NCI-H2029 (cell line): ENCODE results near the gene COL10A1.

Experiments
- DNase-seq: peaks from one replicate; lab custom pipeline; 2025; lab: John Stamatoyannopoulos, UW

COL10A1 gene

DNA sequence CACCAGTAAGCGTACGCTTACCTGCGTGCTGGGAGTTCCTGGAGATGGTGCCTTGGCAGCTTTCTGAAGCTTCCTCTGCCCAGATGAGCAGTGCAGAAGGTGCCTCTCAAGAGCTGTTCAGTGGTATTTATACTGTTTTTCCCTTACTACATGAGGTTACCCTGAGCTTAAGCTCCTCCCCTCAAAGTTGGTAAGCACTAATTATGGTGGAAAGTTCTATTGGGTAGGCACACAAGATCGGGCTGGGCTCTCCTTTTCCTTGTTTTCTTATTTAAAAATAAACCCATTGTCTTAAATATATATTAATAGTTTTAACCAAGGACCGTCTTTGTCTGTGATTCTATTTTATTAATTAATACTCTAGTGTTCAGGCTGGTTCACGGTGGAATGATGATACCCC, at the start of gene COL10A1:
Gene COL10A1 (minus strand): TSS at position 101 of the 400 bp plus-strand sequence. CDS start 640 bp downstream, outside the sequence.
- no peak for DNase-seq

DNA sequence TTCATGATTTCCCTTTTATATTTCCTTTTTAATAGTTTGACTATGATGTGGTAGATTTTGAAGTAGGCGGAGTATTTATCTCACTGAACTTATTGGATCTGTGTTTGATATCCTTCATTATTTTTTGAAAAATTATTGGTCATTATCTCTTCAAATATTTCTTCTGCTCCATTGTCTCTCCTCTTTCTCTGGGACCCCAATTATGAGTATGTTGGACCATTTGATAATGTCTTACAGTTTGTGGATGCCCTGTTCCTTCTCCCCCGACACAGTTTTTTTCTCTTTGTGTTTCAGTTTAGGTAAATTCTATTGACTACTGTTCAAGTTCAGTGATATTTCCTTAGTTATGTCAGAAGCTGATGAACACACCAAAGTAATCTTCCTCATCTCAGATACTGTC, 49.4 kb upstream of the COL10A1 start:
- DNase-seq: no peak

DNA sequence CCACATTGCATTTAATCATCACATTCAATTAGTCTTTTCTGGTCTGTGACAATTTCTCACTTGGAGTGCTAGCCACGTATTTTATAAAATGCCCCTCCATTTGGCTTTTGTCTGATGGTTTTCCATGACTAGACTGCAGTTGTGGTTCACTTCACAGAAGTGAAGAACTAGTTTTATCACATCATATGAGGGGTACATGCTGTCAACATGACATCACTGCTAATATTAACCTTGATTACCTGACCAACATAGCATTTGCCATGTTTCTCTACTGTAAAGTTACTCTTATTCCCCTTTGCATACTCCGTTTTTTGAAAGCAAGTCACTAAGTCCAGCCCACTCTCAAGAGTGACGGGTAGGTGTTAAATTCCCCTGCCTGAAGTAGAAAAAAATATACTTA, 48.0 kb upstream of the COL10A1 start:
- DNase-seq: no peak

DNA sequence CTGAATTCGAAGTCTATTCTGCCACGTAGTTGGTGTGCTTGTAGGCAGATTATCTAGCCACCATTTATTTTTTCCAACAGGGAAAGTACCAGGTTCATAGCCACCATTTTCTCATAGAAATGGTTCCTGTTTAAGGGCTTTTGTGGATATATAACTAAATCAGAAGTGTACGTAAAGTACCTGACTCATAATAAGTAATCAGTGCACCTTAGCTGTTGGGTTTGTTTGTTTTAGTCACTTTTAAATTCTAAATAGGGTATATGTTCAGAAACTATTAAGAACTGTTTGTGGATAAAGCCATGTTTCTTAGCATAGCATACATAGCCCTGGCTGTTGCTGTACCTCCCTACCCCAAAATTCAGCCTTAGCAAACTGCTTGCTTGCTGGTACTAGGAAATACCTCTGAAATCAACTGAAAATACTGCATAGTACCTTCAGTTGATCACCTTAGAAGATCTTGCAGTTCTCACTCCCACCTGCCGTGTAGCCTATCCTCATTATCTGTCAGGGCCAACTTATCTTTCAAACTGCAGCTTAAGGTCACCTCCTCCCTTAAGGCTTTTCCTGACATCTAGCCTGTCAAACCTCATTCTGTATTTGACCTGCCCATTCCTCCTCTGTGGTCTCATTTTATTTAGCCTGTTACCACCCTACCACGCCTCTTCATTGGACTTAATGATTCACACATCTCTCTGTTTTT, 44.6 kb upstream of the COL10A1 start:
- no peak for DNase-seq

DNA sequence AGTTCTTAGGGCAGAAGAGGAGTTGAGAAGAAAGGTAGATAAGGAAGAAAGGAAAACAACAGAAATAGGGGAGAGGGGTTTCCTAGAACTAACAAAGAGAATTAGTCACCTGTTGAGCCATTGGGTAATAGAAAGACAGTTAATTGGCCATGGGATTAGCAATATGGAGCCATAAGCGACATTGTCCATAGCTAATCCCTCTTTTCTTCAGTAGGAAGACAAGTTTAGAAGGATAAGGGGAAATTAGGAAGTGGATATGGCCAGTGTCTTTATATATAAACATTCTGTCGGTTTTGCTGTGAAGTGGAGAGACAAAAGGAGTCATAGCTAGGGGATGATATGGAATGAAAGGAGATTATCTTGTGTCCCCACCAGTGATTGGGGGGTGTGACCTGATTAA, 43.9 kb upstream of the COL10A1 start:
- DNase-seq: no peak

DNA sequence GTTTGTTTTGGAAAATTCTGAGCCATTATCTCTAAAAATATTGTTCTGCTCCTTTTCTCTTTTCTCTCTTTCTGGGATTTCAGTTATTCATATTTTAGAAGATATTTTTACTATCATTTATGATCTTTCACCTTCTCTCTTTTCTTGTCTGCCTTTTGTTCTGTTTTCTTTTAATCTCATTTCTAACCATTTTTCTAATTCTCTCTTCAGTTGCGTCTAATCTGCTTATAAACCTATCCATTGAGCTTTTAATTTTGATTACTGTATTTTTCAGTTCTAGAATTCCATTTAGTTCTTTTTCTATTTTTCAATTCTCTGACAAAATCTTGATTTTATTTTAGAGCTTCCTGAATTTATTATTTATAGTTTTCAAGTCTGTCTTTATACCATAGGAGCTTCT, 42.2 kb upstream of the COL10A1 start:
- no peak for DNase-seq

DNA sequence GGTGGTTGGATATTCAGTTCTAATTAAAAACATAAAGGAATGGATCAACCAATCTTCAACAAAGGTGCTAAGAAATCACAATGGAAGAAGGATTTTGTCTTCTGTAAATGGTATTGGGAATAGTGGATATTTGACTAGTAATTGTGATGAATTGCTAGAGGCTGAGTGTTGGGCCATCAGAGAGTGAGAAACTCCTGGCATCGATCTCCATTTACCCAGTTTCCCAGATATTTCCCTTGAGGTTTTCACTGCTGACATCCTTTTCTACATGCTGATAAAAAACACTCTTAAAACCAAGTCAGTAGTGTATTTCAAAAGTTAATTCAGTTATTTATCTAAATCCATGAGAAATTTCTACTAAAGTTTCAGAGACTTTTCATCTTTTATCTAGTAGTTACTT, 40.4 kb upstream of the COL10A1 start:
- DNase-seq: no peak

DNA sequence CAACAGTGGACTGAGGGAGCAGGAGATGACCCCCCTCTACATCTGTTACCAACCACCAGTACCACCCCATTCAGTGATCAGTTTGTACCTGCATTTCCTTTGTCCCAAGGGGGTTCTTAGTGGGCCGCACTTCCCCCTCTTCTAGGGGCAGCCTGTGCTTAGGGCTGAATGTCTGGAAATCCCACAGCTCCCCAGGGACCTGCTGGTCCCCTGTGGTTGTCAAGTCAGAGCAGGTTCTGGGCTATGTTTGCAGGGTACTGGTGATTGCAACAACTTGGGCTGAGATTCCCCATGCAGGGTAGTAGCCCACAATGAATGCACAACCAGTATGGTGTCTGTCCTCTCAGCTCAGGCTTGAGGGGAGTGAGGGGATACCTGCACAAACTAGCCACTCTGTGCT, 39.7 kb upstream of the COL10A1 start:
- DNase-seq: no peak

DNA sequence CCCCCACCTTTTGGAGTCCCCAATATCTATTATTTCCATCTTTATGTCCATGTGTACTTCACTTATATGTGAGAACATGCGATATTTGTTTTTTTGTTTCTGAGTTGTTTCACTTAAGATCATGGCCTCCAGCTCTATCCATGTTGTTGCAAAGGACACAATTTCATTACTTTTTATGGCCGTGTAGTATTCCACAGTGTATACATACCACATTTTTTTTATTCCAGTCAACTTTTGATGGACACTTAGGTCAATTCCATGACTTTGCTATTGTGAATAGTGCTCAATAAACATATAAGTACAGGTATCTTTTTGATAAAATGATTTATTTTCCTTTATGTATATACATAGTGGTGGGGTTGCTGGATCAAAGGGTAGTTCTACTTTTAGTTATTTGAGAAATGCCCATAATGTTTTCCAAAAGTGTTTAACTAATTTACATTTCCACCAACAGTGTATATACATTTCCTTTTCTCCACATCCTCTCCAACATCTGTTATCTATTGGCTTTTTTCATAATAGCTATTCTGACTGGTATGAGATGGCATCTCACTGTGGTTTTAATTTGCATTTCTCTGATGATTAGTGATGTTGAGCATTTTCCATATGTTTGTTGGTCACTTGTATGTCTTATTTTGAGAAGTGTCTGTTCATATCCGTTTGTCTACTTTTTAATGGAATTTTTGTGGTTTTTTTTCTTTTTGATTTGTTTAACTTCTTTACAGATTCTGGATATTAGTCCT, 34.0 kb upstream of the COL10A1 start:
- no peak for DNase-seq

DNA sequence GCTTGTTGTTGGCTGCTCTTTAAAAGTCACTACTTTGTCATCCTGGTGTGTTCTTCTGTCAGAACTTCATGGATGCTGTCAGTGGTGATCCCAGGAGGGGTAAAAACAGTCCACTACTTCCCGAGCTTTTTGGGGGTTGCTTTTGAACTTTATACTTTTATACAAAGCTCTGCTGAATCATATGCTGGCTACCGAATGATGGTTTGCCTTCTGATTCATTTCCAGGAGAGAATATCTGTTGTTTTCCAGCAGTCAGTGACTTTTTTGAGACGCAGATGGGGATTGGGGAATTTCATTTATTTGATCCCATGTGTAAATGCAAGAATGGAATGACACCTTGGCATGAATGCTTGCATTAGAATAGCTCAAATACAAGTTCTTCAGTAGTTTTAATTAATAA, 32.7 kb upstream of the COL10A1 start:
- no peak for DNase-seq

DNA sequence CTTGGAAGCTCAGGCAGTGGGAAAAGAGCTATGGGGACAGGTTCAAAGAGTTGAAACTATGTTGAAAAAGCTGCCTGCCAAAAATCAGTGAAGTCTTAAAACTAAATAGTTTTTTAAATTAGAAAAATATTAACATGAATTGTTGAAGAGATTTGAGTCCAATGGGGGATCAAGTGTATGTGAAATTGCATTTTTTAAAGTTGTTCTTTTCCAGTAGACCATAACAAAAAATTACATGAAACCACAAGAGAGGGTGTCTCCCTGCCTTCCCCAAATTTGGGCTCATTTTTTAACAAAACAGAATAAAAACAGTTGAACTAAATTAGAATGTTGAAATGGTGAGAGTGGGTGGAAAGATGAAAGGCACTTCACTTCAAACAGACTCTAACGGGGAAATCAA, 31.5 kb upstream of the COL10A1 start:
- no peak for DNase-seq

DNA sequence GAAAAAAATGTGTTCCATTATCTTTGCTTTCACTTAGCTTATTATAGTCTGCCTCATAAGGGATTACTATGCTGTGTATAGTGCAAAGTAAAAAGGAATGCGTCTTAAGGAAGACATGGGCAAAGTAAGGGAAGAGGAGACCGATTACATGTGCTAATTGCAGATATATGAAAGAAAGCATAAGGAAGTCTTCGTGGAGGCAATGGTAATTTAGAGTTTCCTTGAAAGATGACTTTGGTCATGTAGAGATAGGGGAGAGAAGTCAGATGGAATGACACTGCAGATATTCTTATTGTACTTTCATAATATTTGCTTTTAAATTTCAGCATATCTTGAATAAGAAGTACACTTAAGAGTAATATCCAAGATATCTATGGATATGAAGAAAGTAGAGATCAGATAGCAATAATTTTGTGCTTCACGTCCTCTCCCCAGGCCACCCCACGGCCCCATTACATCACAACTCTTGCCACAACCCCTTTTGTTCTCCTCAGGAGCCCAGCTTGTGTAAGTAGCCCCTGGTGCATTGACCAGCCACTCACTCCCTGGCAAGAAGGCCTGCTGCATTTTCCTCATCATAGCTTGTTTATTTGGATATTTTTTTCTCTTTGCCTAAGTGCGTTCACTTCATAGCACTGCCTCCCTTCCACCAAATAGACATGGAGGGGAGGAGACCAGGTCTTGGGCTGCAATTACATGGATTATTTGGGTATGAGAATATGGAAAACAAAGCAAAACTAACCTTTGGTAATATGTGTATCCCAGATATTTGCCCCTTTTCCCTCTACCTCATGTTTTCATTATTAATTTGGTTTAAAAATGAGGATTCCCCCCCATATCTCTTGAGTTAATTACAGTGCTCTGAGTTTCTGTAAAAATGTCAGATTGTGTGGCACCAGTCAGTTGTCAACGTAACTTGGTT, 30.7 kb upstream of the COL10A1 start:
- no peak for DNase-seq

DNA sequence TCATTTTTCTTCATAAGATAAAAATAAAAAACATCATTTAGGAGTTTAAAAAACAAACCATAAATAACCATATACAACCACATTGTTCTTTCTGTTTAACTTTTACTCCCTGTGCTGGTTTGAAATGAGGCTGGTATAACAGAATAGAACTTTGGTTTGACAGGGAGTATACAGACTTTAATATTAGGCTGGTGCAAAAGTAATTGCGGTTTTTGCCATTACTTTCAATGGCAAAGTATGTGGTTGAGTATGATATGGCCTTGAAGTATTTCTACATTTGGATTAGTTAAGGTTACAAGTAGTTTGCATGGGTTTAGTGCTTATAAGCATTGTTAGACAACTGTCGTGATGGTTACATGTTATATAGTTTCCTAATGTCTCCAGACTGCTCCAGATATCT, 29.0 kb upstream of the COL10A1 start:
- no peak for DNase-seq

DNA sequence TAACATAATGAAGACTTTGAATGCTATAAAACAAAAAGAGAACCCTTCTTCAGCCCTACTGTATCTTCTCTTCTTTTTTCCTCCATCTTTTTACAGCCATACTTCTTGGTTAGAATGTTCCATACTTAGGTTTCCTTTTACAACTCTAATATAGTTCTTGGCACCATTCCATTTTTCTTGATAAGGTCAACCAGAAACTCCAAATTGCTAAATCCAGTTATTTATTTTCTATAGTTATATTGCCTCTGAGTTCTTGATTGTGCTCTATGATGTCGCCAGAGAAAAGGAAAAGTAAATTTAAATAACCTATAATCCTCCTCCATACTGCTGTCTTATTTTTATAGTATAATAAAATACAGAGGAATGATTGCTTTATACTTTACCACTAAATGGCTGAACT, 26.7 kb upstream of the COL10A1 start:
- DNase-seq: no peak

DNA sequence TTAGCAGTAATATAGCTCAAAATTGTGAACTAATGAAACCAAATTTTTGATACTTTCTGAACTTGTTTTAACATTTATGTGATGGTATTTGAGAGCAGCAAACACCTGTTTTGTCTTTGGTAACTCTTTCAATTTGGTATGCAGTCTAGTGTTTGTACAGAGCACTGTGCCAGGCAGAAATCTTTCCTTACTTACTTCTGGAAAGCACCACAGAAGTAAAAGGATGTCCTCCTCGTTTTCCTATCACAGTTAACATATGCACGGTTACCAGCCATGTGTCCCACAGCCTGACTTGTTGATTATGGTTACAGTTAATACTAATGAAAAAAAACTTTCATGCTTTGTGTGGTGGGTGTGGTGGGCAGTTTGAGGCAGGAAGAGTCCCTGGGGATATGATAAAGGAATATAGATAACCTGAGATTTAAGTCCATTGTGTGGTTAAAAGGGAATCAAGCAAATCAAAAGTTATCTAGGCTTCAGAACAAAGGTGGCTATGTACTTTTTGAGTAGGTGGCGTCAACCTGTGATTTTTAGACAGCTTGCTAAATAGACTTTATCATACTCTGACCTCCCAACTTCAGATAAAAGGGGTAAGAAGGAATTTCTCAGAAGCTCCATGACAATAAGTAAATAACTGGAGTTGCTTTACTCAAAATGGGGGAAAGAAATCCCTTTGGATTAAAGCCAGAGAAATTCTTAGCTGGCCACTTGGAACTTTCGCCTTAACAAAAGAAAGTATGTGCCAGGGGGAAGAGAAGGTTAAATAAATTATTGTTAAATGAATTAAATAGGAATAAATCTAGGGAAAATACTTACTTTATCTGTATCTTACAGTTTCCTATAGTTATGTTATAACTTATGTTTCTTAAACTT, 20.1 kb upstream of the COL10A1 start:
- DNase-seq: no peak

DNA sequence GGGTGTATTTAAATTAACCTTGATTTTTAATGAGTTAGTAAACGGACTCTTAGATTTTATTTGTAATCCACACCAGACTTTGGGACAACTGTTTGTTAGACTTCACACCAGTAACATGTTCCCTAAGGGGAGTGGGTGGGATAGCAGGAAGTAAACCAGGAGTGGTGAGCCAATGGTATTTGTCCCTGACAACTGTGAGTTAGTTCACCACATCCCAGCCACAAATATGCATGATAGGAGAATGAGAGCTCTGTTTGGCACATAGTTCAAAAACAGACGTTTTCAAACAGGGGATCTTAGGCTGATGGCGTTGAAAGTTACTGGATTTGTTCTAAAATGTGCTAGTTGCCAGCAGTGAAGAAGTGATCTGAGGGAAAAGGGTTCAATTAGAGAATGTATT, 18.7 kb upstream of the COL10A1 start:
- DNase-seq: no peak

DNA sequence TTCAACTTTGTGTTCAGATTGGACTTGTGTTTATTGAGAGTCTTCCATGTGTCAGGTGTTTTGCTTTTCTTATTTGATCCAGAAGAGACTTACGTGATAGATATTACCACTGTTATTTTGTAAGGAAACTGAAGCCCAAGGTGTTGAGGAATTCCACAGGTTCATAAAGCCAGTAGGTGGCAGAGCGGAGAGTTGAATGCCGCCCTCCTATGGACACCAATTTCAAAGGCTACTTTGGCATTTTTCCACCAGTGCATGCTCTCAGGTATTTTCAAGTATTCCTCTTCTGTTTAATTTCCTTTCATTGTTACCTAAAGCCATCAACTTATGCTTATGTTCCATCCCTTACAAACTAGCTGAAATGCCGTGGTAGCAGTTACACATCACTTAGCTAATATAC, 14.0 kb upstream of the COL10A1 start:
- DNase-seq: peak; percentile 8

DNA sequence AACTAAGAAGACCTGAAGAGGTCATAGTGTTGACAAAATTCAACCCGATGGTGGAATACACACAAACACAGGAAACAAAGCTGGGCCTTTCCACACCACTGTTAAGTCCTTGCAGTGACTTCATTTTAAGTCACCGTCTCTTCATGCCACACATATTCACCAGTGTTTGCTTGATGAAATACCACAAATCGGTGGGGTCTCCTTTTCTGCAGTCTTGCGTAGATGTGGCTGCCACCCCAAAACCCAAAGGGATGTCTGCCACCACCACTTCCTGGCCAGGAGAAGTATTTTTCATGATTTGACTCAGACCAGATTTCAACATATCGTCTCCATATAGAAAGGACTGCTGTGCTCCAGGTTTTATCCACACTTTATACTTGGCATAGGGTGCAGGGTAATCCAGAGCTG, 11.0 kb upstream of the COL10A1 start:
- DNase-seq: no peak

DNA sequence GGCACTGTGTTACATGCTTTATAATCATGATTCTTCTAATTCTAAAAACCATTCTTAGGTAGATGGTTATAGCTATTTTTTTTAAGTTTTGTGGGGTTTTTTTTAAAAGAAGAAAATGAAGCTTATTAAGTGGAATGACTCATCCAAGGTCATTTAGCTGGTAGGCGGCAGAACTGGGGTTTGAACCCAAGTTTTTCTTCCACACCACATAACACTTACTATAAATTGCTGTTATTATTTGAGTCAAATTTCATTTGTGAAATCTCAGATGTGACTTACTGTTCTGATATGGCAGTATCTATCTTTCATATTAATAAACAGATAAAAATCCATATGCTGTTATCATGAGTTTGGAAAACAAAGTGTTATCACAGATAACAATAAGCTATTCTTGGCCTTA, 10.4 kb upstream of the COL10A1 start:
- no peak for DNase-seq

DNA sequence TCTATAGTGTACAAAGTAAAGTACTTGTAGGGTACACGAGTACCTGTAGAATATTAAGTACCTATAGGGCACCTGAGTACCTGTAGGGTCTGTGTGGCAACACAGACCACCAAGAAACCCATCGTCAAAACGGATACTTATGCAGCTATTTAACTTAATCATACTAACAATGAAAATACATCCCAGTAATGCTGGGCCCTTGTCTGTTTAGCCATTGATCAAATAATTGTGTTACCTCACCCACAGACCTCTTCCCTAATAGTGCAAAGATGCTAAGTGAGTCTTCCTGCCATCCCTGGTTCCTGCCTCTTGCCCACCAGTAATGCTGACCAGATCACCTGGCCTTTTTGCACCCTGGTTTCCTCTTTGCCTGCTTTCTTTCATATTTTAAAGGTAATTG, 7.5 kb upstream of the COL10A1 start:
- DNase-seq: no peak

DNA sequence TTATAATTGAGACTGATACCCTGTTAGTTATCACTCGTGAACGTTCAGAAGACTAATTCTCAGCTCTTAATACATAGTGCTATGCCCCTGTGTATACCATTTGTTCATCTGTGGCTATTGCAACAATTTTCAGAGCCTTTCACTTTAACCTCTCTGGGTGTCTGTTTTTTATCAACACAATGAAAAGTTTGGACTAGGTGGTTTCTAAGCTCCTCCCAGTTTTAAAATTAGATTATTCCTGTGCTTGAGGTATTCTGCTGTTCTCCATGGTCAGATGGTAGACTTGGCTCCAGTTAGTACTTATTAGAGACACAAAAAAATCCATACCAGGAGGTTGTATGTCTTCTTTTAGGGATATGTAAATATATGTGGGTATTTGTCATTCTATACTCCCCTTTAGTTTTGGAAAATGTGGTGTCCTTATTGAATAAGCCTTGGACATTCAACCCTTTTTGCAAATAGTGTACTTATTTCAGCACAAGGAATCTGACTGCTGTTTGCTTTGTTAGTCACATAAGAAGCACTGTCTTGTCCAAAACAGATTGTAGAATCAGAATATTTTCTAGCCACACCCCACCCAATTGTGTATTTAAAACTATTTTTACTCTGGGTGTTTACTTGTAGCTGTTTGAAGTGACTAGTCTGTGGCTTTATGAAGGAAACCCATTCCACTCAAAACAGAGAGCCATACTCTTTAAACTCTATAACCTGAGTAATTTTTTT, 2.0 kb upstream of the COL10A1 start:
- DNase-seq: no peak
